Activated CD4-positive, alpha-beta T cell treated with anti-CD3 and anti-CD28 coated beads, Interleukin-2, amount 50 U/mL, for 1 hour (primary cell): ENCODE measurements around the gene UBXN11.

Experiments
- DNase-seq: peaks from one replicate; pipeline ENCODE4 v3.0.0-alpha.2; 2020

Gene UBXN11

GRCh38 chr1:26259005-26259404 is 47.4 kb downstream of the UBXN11 start:
- no peak for DNase-seq

- DNase-seq: no peak
These were observed 49.2 kb downstream of the UBXN11 start for GRCh38 chr1:26257222-26257621.

DNA sequence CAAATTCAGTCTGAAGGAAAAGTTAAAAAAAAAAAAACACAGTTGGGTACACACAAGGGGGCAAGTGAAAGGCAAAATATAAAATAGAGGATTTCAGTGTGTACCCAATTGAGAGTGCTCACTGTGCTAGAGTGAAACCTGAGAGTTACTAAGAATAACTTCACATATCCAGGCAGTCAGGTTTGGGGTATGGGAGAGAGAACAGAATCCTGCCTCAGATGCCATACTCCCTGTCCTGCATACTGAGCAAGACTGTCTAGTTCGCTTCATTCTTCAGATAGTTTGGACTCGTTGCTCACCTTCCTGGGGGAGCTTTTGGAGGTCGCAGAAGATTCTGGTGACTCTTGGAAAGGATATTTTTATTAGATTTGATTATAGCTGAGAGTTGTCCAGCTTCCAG is 52.0 kb downstream of the UBXN11 start:
- DNase-seq: no peak

DNA sequence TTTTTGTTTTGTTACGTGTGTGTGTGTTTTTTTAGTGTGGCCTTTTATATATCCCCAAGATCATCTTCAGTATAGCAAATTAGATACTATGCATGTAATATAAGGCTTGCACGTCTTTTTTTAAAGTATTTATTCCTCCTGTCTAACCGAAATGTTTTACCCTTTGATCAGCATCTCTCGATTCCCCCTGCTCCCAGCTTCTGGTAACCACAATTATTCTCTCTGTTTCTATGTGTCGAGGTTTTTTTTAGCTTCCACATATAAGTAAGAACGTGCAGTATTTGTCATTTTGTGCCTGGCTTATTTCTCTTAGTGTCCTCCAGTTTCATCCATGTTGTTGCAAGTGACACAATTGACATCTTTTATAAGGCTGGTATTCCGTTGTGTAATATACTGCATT is 53.7 kb downstream of the UBXN11 start:
- no peak for DNase-seq

- DNase-seq: no peak
These were observed 66.5 kb downstream of the UBXN11 start for GRCh38 chr1:26239936-26240335.

- no peak for DNase-seq
These were observed 69.0 kb downstream of the UBXN11 start for GRCh38 chr1:26237230-26237966.

DNA sequence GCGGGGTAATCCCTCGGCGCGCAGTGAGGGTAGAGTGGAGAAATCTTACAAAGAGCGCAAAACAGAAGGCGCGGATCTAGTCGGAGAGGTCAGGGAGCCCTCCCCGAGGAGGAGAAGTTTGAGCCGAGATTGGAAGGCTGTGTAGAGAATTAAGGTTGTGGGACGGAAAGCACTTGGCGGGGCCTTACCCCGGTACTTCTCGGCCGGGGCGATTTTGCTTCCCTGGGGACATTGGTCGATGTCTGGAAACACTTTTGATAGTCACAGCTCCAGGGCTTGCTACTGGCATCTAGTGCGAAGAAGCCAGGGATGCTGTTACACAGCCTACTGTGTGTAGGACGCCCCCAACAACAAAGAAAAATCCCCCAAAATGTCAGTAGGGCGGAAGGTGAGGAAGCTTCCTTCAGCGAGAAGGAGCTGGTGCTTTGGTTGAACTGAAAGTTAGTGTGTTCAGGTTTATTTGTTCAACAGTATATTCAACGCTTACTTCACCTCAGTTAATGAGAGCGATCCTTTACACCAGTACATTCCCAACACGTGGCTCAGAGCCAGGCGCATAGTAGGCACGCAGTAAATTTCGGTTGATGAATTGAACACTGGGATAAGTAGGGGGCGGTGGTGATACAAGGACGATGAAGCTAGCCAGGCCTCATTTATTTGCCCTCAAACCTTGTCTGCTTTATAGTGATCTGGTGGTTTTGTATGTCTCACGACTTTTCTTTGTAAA is 71.6 kb downstream of the UBXN11 start:
- no peak for DNase-seq

- peak; percentile 99 for DNase-seq
These were observed 72.4 kb downstream of the UBXN11 start, which contains the start of gene CEP85 for GRCh38 chr1:26233903-26234643. Gene CEP85 (plus strand): TSS chr1:26234200. CDS start chr1:26239784, 5,584 bp downstream.
